Neural crest cell (in vitro differentiated cells): ENCODE results near the gene MAK. TPM values are rescaled to one million over a fixed set of nuclear protein-coding genes. Genes with fewer than 3 reads are reported as not detected.

ENCODE experiments used
- DNase-seq: peaks from one replicate; pipeline ENCODE4 v3.0.0; 2021; ENCODE audit warnings: low read depth, mixed read lengths, low spot score
- H3K27ac Mint-ChIP-seq: one replicate; pipeline ENCODE4 v1.8.0; 2021; ENCODE audit warnings: mild to moderate bottlenecking, mixed read lengths; ENCODE audit not compliant: unreplicated experiment
- H3K27me3 Mint-ChIP-seq: 2 replicates; pipeline ENCODE4 v1.8.0; 2021; ENCODE audit warnings: low read depth, mild to moderate bottlenecking, mixed read lengths
- H3K36me3 Mint-ChIP-seq: 2 replicates; pipeline ENCODE4 v1.8.0; 2021; ENCODE audit warnings: low read depth, mild to moderate bottlenecking, mixed read lengths
- H3K4me1 Mint-ChIP-seq: 2 replicates; pipeline ENCODE4 v1.8.0; 2021; ENCODE audit warnings: mixed read lengths
- H3K4me3 Mint-ChIP-seq: one replicate; pipeline ENCODE4 v1.8.0; 2021; ENCODE audit warnings: mild to moderate bottlenecking, mixed read lengths
- H3K9me3 Mint-ChIP-seq: 2 replicates; pipeline ENCODE4 v1.8.0; 2021; ENCODE audit warnings: mixed read lengths
- total RNA-seq: library from RNA; stranded (reverse); gene quantifications from 2 replicates; pipeline ENCODE4 v1.2.1, GENCODE V29; 2021
- TF ChIP-seq, protein P1 (sequence below): fragments of 200-600 bp; sonication (generic); conservative IDR thresholded peaks from 2 replicates; pipeline ENCODE4 v1.5.0; 2021; ENCODE audit warnings: antibody characterized with exemption, mild to moderate bottlenecking

MAK gene
- total RNA-seq, 1 donor from 2014 or later: 0.93 TPM

DNA sequence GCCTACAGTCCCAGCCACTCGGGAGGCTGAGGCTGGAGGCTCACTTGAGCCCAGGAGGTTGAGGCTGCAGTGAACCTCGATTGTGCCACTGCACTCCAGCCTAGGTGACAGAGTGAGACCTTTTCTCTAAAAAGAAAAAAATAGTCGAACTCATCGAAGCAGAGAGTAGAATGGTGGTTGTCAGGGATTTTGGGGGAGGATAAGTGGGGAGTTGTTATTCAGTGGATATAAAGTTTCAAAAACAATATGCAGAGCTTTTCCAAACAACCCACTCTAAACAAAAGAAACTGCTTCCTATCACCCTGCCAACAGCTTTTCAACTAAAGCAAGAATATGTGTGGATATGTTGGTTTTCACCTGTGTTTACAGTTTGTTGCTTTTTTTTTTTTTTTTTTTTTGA lies 11.6 kb upstream of the MAK start:
- Mint-ChIP-seq H3K27me3 (no peaks in the 10 kb centered on the region), H3K36me3 (no peaks in the 10 kb centered on the region), H3K4me1 (no peaks in the 10 kb centered on the region), H3K4me3 (no peak overlapping the region), H3K27ac (no peak overlapping the region), H3K9me3 (peaks cover 6% of the 10 kb centered on the region)
- TF ChIP-seq, protein P1, sequence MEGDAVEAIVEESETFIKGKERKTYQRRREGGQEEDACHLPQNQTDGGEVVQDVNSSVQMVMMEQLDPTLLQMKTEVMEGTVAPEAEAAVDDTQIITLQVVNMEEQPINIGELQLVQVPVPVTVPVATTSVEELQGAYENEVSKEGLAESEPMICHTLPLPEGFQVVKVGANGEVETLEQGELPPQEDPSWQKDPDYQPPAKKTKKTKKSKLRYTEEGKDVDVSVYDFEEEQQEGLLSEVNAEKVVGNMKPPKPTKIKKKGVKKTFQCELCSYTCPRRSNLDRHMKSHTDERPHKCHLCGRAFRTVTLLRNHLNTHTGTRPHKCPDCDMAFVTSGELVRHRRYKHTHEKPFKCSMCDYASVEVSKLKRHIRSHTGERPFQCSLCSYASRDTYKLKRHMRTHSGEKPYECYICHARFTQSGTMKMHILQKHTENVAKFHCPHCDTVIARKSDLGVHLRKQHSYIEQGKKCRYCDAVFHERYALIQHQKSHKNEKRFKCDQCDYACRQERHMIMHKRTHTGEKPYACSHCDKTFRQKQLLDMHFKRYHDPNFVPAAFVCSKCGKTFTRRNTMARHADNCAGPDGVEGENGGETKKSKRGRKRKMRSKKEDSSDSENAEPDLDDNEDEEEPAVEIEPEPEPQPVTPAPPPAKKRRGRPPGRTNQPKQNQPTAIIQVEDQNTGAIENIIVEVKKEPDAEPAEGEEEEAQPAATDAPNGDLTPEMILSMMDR: no peak
- DNase-seq: no peak

DNA sequence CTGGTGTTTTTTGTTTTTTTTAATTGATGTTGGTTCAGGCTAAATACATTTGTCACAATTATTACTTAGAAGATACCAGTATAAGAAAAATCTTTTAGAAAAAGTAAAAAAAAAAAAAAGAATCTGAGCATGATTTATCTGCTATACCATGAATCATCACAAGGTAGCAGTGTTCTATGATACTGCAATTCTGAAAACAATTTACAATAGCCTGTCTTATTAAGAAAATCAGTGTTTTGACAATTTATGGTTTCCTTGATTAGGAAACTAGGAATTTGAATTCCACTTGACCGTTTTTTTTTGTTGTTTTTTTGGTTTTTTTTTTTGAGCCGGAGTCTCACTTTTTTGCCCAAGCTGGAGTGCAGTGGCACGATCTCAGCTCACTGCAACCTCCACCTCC lies 9.3 kb upstream of the MAK start:
- Mint-ChIP-seq H3K27ac (no peak overlapping the region), H3K4me3 (no peak overlapping the region), H3K27me3 (peaks cover 2% of the 10 kb centered on the region), H3K4me1 (no peaks in the 10 kb centered on the region), H3K36me3 (no peaks in the 10 kb centered on the region), H3K9me3 (no peaks in the 10 kb centered on the region)
- no peak for DNase-seq
- TF ChIP-seq, protein P1: peak; percentile 59

DNA sequence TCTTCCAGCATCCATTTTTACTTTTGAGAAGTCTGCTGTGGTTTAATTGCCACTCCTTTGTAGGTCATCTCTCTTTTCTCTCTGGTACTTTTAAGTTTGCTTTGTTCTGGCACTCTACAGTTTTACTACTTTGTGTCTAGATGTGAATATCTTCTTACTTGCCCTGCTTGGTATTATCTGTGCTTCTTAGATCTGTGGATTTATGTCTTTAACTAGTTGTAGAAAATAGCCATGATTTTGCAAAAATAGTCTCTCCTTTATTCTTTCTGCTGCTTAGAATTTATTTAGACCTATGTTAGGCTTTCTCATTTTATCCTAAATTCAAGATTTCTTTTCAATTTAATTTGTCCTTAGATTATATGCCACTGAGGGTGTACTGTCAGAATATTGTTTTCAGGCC lies 5.2 kb upstream of the MAK start:
- Mint-ChIP-seq H3K4me3 (no peak overlapping the region), H3K36me3 (no peaks in the 10 kb centered on the region), H3K9me3 (no peaks in the 10 kb centered on the region), H3K4me1 (peaks cover 3% of the 10 kb centered on the region), H3K27me3 (peaks cover 28% of the 10 kb centered on the region), H3K27ac (no peak overlapping the region)
- no peak for DNase-seq
- TF ChIP-seq, protein P1: no peak

DNA sequence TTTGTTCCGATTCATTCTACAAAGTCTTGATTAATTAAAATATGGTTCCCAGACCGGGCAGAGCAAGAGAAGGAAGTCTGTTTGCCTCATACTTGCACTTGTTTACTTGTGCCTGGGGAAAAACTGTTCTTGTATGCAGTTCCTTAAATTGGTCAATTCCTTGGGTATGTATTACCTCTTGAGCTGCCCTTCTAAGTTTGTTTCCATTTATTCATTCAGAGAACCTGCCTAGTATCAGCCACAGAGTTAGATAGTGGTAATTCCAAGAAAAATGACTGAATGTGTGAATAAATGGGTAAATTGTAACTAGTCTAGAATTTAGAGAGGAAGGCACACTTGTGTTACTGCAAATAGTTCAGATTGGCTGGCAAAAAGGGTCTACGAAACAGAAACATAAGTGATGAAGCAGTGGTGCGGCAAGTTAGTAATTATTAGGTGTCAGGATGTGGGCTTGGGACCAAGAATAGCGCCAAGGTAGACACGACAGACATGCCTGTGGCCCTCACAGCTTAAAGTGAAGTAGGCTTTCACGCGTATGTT lies 525 bp upstream of the MAK start:
- no peak for DNase-seq
- Mint-ChIP-seq H3K27ac (no peak overlapping the region), H3K36me3 (peaks cover 9% of the 10 kb centered on the region), H3K9me3 (peaks cover 5% of the 10 kb centered on the region), H3K4me3 (peak overlapping the region; percentile 92), H3K27me3 (peaks cover 45% of the 10 kb centered on the region), H3K4me1 (peaks cover 26% of the 10 kb centered on the region)
- TF ChIP-seq, protein P1: no peak

DNA sequence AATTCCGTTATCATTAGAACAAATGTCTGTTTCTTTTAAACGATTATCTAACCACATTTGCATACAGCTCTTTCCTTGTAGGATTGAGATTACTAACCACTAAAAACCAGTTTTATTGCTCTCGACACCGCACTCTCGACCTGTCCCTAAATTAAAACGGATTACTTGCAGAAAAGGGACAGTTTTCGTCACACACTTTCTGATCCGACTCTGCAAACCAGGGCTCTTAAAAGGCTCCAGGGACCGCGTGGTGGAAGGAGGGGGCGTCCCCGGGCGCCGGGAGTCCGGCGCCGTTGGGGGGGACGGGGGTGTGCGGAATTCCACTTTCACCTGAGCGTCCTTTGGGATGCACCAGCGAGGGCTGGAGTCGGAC lies 731 bp downstream of the MAK start:
- H3K4me3 Mint-ChIP-seq: peak overlapping the region; percentile 92
- no peak overlapping the region for H3K27ac Mint-ChIP-seq
- TF ChIP-seq, protein P1: no peak
- H3K36me3 Mint-ChIP-seq: peaks cover 9% of the 10 kb centered on the region
- peaks cover 42% of the 10 kb centered on the region for H3K27me3 Mint-ChIP-seq
- peaks cover 26% of the 10 kb centered on the region for H3K4me1 Mint-ChIP-seq
- no peak for DNase-seq
- peaks cover 5% of the 10 kb centered on the region for H3K9me3 Mint-ChIP-seq
